Esophagus squamous epithelium (tissue), 4 donors: Measurements from ENCODE around the gene CLCA4.

Source experiments
- CTCF ChIP-seq, 6 experiments: fragments of 450-650 bp in 4 of 6; fragments of 200-600 bp in 2 of 6; sonication (generic) in 2 of 6; IDR thresholded peaks; one replicate each; pipeline ENCODE4 v1.5.1; 2016 to 2019; ENCODE audit warnings: antibody characterized with exemption in 6 of 6, mild to moderate bottlenecking in 4 of 6, moderate library complexity in 4 of 6
- POLR2A ChIP-seq, 4 donors: fragments of 450-650 bp; IDR thresholded peaks; one replicate each; pipeline ENCODE4 v1.6.1; 2017; ENCODE audit warnings: antibody characterized with exemption in 4 of 4, mild to moderate bottlenecking in 4 of 4, moderate library complexity in 3 of 4

DNA sequence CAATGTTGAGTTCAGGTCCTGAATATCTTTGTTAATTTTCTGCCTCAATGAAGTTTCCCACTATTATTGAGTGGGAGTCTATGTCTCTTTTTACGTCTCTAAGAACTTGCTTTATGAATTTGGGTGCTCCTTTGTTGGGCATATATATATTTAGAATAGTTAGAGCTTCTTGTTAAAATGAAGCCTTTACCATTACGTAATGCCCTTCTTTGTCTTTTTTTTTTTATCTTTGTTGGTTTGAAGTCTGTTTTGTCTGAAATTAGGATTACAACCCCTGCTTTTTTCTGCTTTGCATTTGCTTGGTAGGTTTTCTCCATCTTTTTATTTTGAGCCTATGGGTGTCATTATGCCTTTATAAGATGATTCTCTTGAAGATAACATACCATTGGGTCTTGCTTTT is 10.9 kb downstream of the CLCA4 start:
- TF ChIP-seq POLR2A (IDR thresholded peaks at IDR 0.05) (no peak), CTCF (IDR thresholded peaks at IDR 0.05) (no peak)
